HG03565 (cell line): ENCODE data around the gene IFIT1B.
"Not testable (repeated sequence)": the region's sequence is repeated elsewhere in the genome, so short reads cannot be mapped to it uniquely, and the experiment has no call there.

Experiments
- ATAC-seq: cut with Tn5 transposase; IDR thresholded peaks from one replicate; pipeline ENCODE4 v1.9.1; 2021; ENCODE audit warnings: mild to moderate bottlenecking, moderate library complexity; ENCODE audit not compliant: unreplicated experiment

The IFIT1B gene

GRCh38 chr10:89379103-89379502, 1.2 kb downstream of the IFIT1B start:
- ATAC-seq: no peak

GRCh38 chr10:89382757-89383156, 4.9 kb downstream of the IFIT1B start:
- no peak for ATAC-seq

- no peak for ATAC-seq
Measured at GRCh38 chr10:89384474-89385340, 6.9 kb downstream of the IFIT1B start.

- ATAC-seq: no peak
Measured at GRCh38 chr10:89388806-89389205, 10.9 kb downstream of the IFIT1B start.

- no peak for ATAC-seq
Measured at GRCh38 chr10:89389254-89389653, 11.4 kb downstream of the IFIT1B start.

GRCh38 chr10:89390476-89391225, 12.8 kb downstream of the IFIT1B start:
- ATAC-seq: no peak

GRCh38 chr10:89391226-89391576, 13.3 kb downstream of the IFIT1B start:
- not testable (repeated sequence) for ATAC-seq

- peak; percentile 77 for ATAC-seq
Measured at GRCh38 chr10:89391907-89392756, 14.3 kb downstream of the IFIT1B start, which contains the start of gene IFIT1. Gene IFIT1 (plus strand): TSS chr10:89392623. CDS start chr10:89392713, 90 bp downstream.

- ATAC-seq: no peak
Measured at GRCh38 chr10:89392974-89393373, 15.1 kb downstream of the IFIT1B start.

GRCh38 chr10:89393898-89394297, 16.0 kb downstream of the IFIT1B start:
- ATAC-seq: no peak

- ATAC-seq: no peak
Measured at GRCh38 chr10:89395141-89395540, 17.3 kb downstream of the IFIT1B start.

GRCh38 chr10:89398003-89398749, 20.3 kb downstream of the IFIT1B start:
- no peak for ATAC-seq

GRCh38 chr10:89399956-89400355, 22.1 kb downstream of the IFIT1B start:
- ATAC-seq: no peak

- ATAC-seq: no peak
Measured at GRCh38 chr10:89403043-89403442, 25.2 kb downstream of the IFIT1B start.

GRCh38 chr10:89404104-89405047, 26.5 kb downstream of the IFIT1B start:
- no peak for ATAC-seq

- not testable (repeated sequence) for ATAC-seq
Measured at GRCh38 chr10:89406178-89406577, 28.3 kb downstream of the IFIT1B start.

- not testable (repeated sequence) for ATAC-seq
Measured at GRCh38 chr10:89407792-89408191, 29.9 kb downstream of the IFIT1B start.

GRCh38 chr10:89409282-89409681, 31.4 kb downstream of the IFIT1B start:
- ATAC-seq: not testable (repeated sequence)

- ATAC-seq: not testable (repeated sequence)
Measured at GRCh38 chr10:89410551-89410950, 32.7 kb downstream of the IFIT1B start.
